Activated CD4-positive, alpha-beta T cell treated with anti-CD3 and anti-CD28 coated beads for 1 hour (primary cell): ENCODE measurements around the gene CSMD2.
"Not testable (repeated sequence)": the region's sequence is repeated elsewhere in the genome, so short reads cannot be mapped to it uniquely, and the experiment has no call there.

Experiments
- DNase-seq: peaks from one replicate; pipeline ENCODE4 v3.0.0-alpha.2; 2020

The CSMD2 gene

GRCh38 chr1:34100332-34100731 is 64.7 kb downstream of the CSMD2 start:
- DNase-seq, result no peak

GRCh38 chr1:34092399-34092798 is 72.6 kb downstream of the CSMD2 start:
- not testable (repeated sequence) for DNase-seq

GRCh38 chr1:34089731-34090130 is 75.3 kb downstream of the CSMD2 start:
- DNase-seq, result no peak

- DNase-seq, result no peak
Observed at GRCh38 chr1:34087986-34088385, 77.0 kb downstream of the CSMD2 start.

- DNase-seq, result no peak
Observed at GRCh38 chr1:34086561-34086960, 78.5 kb downstream of the CSMD2 start.

GRCh38 chr1:34083974-34084373 is 81.1 kb downstream of the CSMD2 start:
- no peak for DNase-seq

- DNase-seq, result not testable (repeated sequence)
Observed at GRCh38 chr1:34082085-34082670, 82.9 kb downstream of the CSMD2 start.

GRCh38 chr1:34078383-34078782 is 86.6 kb downstream of the CSMD2 start:
- no peak for DNase-seq

GRCh38 chr1:34075576-34075975 is 89.5 kb downstream of the CSMD2 start:
- no peak for DNase-seq

- no peak for DNase-seq
Observed at GRCh38 chr1:34073028-34073695, 91.9 kb downstream of the CSMD2 start.

GRCh38 chr1:34070201-34070836 is 94.7 kb downstream of the CSMD2 start:
- no peak for DNase-seq

- DNase-seq, result no peak
Observed at GRCh38 chr1:34066981-34067603, 97.9 kb downstream of the CSMD2 start.

- DNase-seq, result no peak
Observed at GRCh38 chr1:34066166-34066565, 98.9 kb downstream of the CSMD2 start.

GRCh38 chr1:34065498-34065897 is 99.5 kb downstream of the CSMD2 start:
- DNase-seq, result no peak

GRCh38 chr1:34060901-34061415 is 104.1 kb downstream of the CSMD2 start:
- no peak for DNase-seq

GRCh38 chr1:34060187-34060730 is 104.8 kb downstream of the CSMD2 start:
- no peak for DNase-seq

- DNase-seq, result no peak
Observed at GRCh38 chr1:34057347-34058130, 107.5 kb downstream of the CSMD2 start.

GRCh38 chr1:34055818-34056217 is 109.2 kb downstream of the CSMD2 start:
- no peak for DNase-seq

- no peak for DNase-seq
Observed at GRCh38 chr1:34054920-34055319, 110.1 kb downstream of the CSMD2 start.

GRCh38 chr1:34053660-34054059 is 111.4 kb downstream of the CSMD2 start:
- no peak for DNase-seq

- DNase-seq, result no peak
Observed at GRCh38 chr1:34052565-34052964, 112.5 kb downstream of the CSMD2 start.

- no peak for DNase-seq
Observed at GRCh38 chr1:34050709-34051485, 114.1 kb downstream of the CSMD2 start.
